GM19328 (cell line): Measurements from ENCODE around the gene SCYL2.
"Not testable (repeated sequence)": the region's sequence is repeated elsewhere in the genome, so short reads cannot be mapped to it uniquely, and the experiment has no call there.

Experiments used
- ATAC-seq: cut with Tn5 transposase; IDR thresholded peaks from one replicate; pipeline ENCODE4 v1.9.1; 2021; ENCODE audit warnings: mild to moderate bottlenecking, moderate library complexity; ENCODE audit not compliant: unreplicated experiment

SCYL2 gene

GRCh38 chr12:100265107-100265506, 1.9 kb upstream of the SCYL2 start:
- ATAC-seq = not testable (repeated sequence)

- peak; percentile 8 for ATAC-seq
Observed at GRCh38 chr12:100265732-100266584, 1.0 kb upstream of the SCYL2 start.

- peak; percentile 84 for ATAC-seq
Observed at GRCh38 chr12:100266585-100266834, 467 bp upstream of the SCYL2 start.

GRCh38 chr12:100267603-100268281, 765 bp downstream of the SCYL2 start:
- peak; percentile 6 for ATAC-seq

- no peak for ATAC-seq
Observed at GRCh38 chr12:100268835-100269564, 2.0 kb downstream of the SCYL2 start.

- no peak for ATAC-seq
Observed at GRCh38 chr12:100273782-100274181, 6.8 kb downstream of the SCYL2 start.

GRCh38 chr12:100274291-100274690, 7.3 kb downstream of the SCYL2 start:
- ATAC-seq = no peak

GRCh38 chr12:100279159-100279558, 12.2 kb downstream of the SCYL2 start:
- no peak for ATAC-seq

- ATAC-seq = no peak
Observed at GRCh38 chr12:100279607-100280244, 12.7 kb downstream of the SCYL2 start.

GRCh38 chr12:100284556-100284955, 17.6 kb downstream of the SCYL2 start:
- ATAC-seq = not testable (repeated sequence)

GRCh38 chr12:100289038-100289437, 22.1 kb downstream of the SCYL2 start:
- no peak for ATAC-seq

- ATAC-seq = no peak
Observed at GRCh38 chr12:100290016-100290415, 23.0 kb downstream of the SCYL2 start.

GRCh38 chr12:100293017-100293416, 26.0 kb downstream of the SCYL2 start:
- ATAC-seq = no peak

GRCh38 chr12:100294366-100294765, 27.4 kb downstream of the SCYL2 start:
- ATAC-seq = not testable (repeated sequence)

- no peak for ATAC-seq
Observed at GRCh38 chr12:100295764-100296555, 29.0 kb downstream of the SCYL2 start.

GRCh38 chr12:100302081-100302480, 35.1 kb downstream of the SCYL2 start:
- ATAC-seq = no peak

GRCh38 chr12:100303831-100304230, 36.9 kb downstream of the SCYL2 start:
- no peak for ATAC-seq

GRCh38 chr12:100304334-100304733, 37.4 kb downstream of the SCYL2 start:
- not testable (repeated sequence) for ATAC-seq

- ATAC-seq = not testable (repeated sequence)
Observed at GRCh38 chr12:100308138-100308537, 41.2 kb downstream of the SCYL2 start.

GRCh38 chr12:100311317-100311716, 44.3 kb downstream of the SCYL2 start:
- ATAC-seq = no peak
